ENCODE data around the gene TET3. TPM values are rescaled to one million over a fixed set of nuclear protein-coding genes. Genes with fewer than 3 reads are reported as not detected.
A peak's percentile ranks its signal among the peaks of the same experiment; 100 is the strongest.

Gene TET3
- total and polyA plus RNA-seq, 2 of the 4 experiments (the other 2 are of a cell fraction) = 1.6 to 1.8 TPM

DNA sequence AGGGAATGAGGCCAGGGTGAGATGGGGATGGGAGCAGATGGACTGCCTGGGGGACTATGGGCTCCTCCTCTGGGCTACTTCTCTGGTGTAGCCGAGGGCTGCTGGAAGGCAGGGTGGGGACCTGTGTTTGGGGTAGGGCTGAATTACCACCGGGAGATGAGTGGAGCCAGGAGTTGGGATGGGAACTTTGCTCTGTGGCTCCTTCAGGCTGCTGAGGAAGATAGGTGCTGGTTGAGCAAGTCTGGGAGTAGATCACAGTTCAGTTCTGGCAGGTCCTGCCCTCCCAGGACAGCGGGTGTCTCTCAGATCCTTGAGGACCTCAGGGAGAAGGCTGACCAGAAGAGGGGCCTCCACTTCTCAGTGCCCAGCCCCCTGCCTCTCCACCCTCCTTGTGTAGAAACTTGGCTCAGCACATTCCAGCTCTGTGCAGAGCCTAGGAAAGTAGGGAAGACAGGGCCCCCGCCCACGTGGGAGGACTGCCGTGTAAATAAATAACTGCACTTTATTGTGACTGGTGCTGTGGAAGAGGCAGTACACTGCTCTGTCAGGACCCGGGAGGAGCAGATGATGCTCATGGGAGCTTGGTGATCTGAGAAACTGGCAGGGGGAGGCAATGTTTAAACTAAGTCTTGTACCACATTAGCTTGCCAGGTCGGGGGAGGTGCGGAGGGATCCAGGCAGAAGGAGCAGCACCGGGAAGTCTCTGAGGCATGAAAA, 15.3 kb downstream of the TET3 start:
- peak; percentile 57 for ATAC-seq (ENCODE audit: low read depth)
- TF ChIP-seq, protein P1, sequence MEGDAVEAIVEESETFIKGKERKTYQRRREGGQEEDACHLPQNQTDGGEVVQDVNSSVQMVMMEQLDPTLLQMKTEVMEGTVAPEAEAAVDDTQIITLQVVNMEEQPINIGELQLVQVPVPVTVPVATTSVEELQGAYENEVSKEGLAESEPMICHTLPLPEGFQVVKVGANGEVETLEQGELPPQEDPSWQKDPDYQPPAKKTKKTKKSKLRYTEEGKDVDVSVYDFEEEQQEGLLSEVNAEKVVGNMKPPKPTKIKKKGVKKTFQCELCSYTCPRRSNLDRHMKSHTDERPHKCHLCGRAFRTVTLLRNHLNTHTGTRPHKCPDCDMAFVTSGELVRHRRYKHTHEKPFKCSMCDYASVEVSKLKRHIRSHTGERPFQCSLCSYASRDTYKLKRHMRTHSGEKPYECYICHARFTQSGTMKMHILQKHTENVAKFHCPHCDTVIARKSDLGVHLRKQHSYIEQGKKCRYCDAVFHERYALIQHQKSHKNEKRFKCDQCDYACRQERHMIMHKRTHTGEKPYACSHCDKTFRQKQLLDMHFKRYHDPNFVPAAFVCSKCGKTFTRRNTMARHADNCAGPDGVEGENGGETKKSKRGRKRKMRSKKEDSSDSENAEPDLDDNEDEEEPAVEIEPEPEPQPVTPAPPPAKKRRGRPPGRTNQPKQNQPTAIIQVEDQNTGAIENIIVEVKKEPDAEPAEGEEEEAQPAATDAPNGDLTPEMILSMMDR (conservative IDR thresholded peaks at IDR 0.05; ENCODE audit: low read depth, low read length) = no peak
- TF ChIP-seq FOS (IDR thresholded peaks at IDR 0.05; ENCODE audit: low read depth, low read length) (no peak), NFE2L2 (IDR thresholded peaks at IDR 0.05; ENCODE audit: low read depth, low read length) (no peak), MXI1 (IDR thresholded peaks at IDR 0.05; ENCODE audit: borderline replicate concordance, low read depth, low read length) (peak; percentile 87; the same call in 1 of the 2 replicates), MAFK (IDR thresholded peaks at IDR 0.05; ENCODE audit: low read depth, low read length) (peak; percentile 57), SMC3 (IDR thresholded peaks at IDR 0.05; ENCODE audit: low read depth, low read length) (peak; percentile 27; the same call in 1 of the 2 replicates), RFX5 (IDR thresholded peaks at IDR 0.05; ENCODE audit: low read depth, low read length) (no peak), BHLHE40 (IDR thresholded peaks at IDR 0.05; ENCODE audit: low read depth, low read length) (no peak), POLR2A (IDR thresholded peaks at IDR 0.05; ENCODE audit: low read depth, low read length) (no peak), RCOR1 (IDR thresholded peaks at IDR 0.05; ENCODE audit: insufficient replicate concordance, low read length) (peak; percentile 58), CEBPB (IDR thresholded peaks at IDR 0.05; ENCODE audit: low read depth, low read length) (no peak), RAD21 (IDR thresholded peaks at IDR 0.05; ENCODE audit: low read length) (no peak; the same call in 1 of the 2 replicates)
- TF ChIP-seq, protein P2, sequence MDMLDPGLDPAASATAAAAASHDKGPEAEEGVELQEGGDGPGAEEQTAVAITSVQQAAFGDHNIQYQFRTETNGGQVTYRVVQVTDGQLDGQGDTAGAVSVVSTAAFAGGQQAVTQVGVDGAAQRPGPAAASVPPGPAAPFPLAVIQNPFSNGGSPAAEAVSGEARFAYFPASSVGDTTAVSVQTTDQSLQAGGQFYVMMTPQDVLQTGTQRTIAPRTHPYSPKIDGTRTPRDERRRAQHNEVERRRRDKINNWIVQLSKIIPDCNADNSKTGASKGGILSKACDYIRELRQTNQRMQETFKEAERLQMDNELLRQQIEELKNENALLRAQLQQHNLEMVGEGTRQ (IDR thresholded peaks at IDR 0.05; ENCODE audit: low read depth, low read length) = peak; percentile 80
- TF ChIP-seq, protein P3, sequence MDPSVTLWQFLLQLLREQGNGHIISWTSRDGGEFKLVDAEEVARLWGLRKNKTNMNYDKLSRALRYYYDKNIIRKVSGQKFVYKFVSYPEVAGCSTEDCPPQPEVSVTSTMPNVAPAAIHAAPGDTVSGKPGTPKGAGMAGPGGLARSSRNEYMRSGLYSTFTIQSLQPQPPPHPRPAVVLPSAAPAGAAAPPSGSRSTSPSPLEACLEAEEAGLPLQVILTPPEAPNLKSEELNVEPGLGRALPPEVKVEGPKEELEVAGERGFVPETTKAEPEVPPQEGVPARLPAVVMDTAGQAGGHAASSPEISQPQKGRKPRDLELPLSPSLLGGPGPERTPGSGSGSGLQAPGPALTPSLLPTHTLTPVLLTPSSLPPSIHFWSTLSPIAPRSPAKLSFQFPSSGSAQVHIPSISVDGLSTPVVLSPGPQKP (IDR thresholded peaks at IDR 0.05; ENCODE audit: borderline replicate concordance, low read depth, low read length) = no peak

More for the DNA sequence above, 15.3 kb downstream of the TET3 start:
- no peak overlapping the region for H2BK20ac ChIP-seq (ENCODE audit: low read depth, low read length)
- no peak overlapping the region for H4K91ac ChIP-seq (ENCODE audit: insufficient read depth, low read depth, low read length)
- H2AFZ ChIP-seq (replicated peaks; ENCODE audit: low read length, poor library complexity) = peak overlapping the region; percentile 73
- no peaks in the 10 kb centered on the region for H3K36me3 ChIP-seq (ENCODE audit: control insufficient read depth, insufficient read depth, low read length)
- H3K56ac ChIP-seq (ENCODE audit: extremely low read depth, insufficient read depth, low read length) = no peak overlapping the region
- H3K4ac ChIP-seq (ENCODE audit: low read depth, low read length) = peak overlapping the region; percentile 48; the same call in 1 of the 2 replicates
- no peak overlapping the region for H3K4me3 ChIP-seq (ENCODE audit: insufficient read depth, low read depth, low read length)
- no TSS peak for BruUV-seq (replicated peaks)
- H3K23ac ChIP-seq (ENCODE audit: low read depth, low read length) = peak overlapping the region; percentile 53; the same call in 1 of the 2 replicates
- dilution Hi-C loops (cut with HindIII; ENCODE audit: low sequenced_read_pairs, unreplicated experiment) (no loop called here), intact Hi-C loops (cut with micrococcal nuclease) (loop anchor here (5.0 kb wide), 1 partner anchor 73 kb away; the partner anchor contains the start of gene DGUOK), in situ Hi-C loops (cut with MboI; ENCODE audit: low sequenced_read_pairs) (no loop called here)
- peak overlapping the region; percentile 85; the same call in 1 of the 2 replicates for H2AK5ac ChIP-seq (ENCODE audit: low read depth, low read length)
- H3K9ac ChIP-seq (ENCODE audit: low read depth, low read length) = no peak overlapping the region
- H3K4me1 ChIP-seq (ENCODE audit: control insufficient read depth, insufficient read depth, low read length) = peaks cover 30% of the 10 kb centered on the region
- POLR2A ChIA-PET (ENCODE audit: unreplicated experiment) = no interaction called here
- no peaks in the 10 kb centered on the region for H3K9me3 ChIP-seq (ENCODE audit: control insufficient read depth, insufficient read depth, low read length)
- CTCF ChIA-PET = interaction anchor here (0.8 kb wide), 1 partner anchor 20 kb away, joined by 3 read pairs; no protein-coding TSS in a partner anchor
- peaks cover 80% of the 10 kb centered on the region for H4K20me1 ChIP-seq (ENCODE audit: insufficient read depth, low read length)
- no peak overlapping the region for H3K18ac ChIP-seq (ENCODE audit: low read depth, low read length)
- H4K8ac ChIP-seq (ENCODE audit: low read depth in 2 of 2, low read length in 2 of 2) = no peak overlapping the region
- no peak overlapping the region for H3K27ac ChIP-seq (ENCODE audit: insufficient read depth, low read length)
- H3K14ac ChIP-seq (replicated peaks; ENCODE audit: low read depth, low read length) = peak overlapping the region; percentile 70
- peaks cover 29% of the 10 kb centered on the region for H3K9me1 ChIP-seq (ENCODE audit: insufficient read depth, low read length)
- peak overlapping the region; percentile 26; the same call in 1 of the 2 replicates for H3K4me2 ChIP-seq (ENCODE audit: low read depth, low read length)
- no peak overlapping the region for H2BK5ac ChIP-seq (ENCODE audit: low read depth, low read length, poor library complexity, severe bottlenecking)
- no peak overlapping the region for H2BK15ac ChIP-seq (ENCODE audit: low read depth, low read length)
- H2AK9ac ChIP-seq (replicated peaks; ENCODE audit: low read depth, low read length, poor library complexity) = peak overlapping the region; percentile 7
- H3K79me1 ChIP-seq (ENCODE audit: low read depth in 1 of 2, low read length in 2 of 2) = peaks cover 34 to 91% of the 10 kb centered on the region in 2 experiments
- DNase-seq = peak; percentile 74
- peak overlapping the region; percentile 16; the same call in 1 of the 2 replicates for H2BK120ac ChIP-seq (ENCODE audit: low read depth, low read length)
- 0% methylated on average over 3 of the region's 10 CpGs; no CpG with 5 or more reads in 1 of the 2 experiments for WGBS, 2 experiments (ENCODE audit: extremely low coverage in 2 of 2, insufficient read length in 1 of 2)
- H4K5ac ChIP-seq (ENCODE audit: low read depth, low read length) = no peak overlapping the region
- no peaks in the 10 kb centered on the region for H3K27me3 ChIP-seq (ENCODE audit: control insufficient read depth, insufficient read depth, low read length)
